IMR-90 (cell line): Measurements from ENCODE around the gene VPS72. TPM values are rescaled to one million over a fixed set of nuclear protein-coding genes. Genes with fewer than 3 reads are reported as not detected.

ENCODE experiments used
- ATAC-seq: fragments of 200-7000 bp; cut with Tn5 transposase; 2 replicates; pipeline ENCODE4 v1.9.1; 2020; ENCODE audit warnings: low read depth, mild to moderate bottlenecking, moderate library complexity
- BruUV-seq: library from RNA; stranded (reverse); fragments of 400-500 nt; replicated peaks from 2 replicates; lab custom pipeline; 2021; lab: Mats Ljungman, UMichigan
- CTCF ChIA-PET: fragments of 300-600 bp; formaldehyde crosslinking; extraction: SDS; loops from one replicate; lab custom pipeline; 2021; ENCODE audit warnings: antibody characterized with exemption; lab: Yijun Ruan, JAX
- POLR2A ChIA-PET: fragments of 300-600 bp; sonication (Branson Sonifier 250); formaldehyde crosslinking; loops from one replicate; lab custom pipeline; 2022; ENCODE audit warnings: antibody characterized with exemption; ENCODE audit not compliant: unreplicated experiment; lab: Charles Lee
- DNase-seq: peaks from one replicate; pipeline ENCODE4 v3.0.0; 2013
- H2AFZ ChIP-seq: replicated peaks from 2 replicates; pipeline ENCODE3; 2013; ENCODE audit warnings: low read length, mild to moderate bottlenecking; ENCODE audit not compliant: poor library complexity
- H2AK5ac ChIP-seq: 2 replicates; pipeline ENCODE4 v1.6.1; 2013; ENCODE audit warnings: low read depth, low read length, inconsistent platforms
- H2AK9ac ChIP-seq: replicated peaks from 2 replicates; pipeline ENCODE3; 2013; ENCODE audit warnings: mild to moderate bottlenecking, low read depth, low read length, moderate library complexity; ENCODE audit not compliant: poor library complexity
- H2BK120ac ChIP-seq: 2 replicates; pipeline ENCODE4 v1.6.1; 2013; ENCODE audit warnings: low read depth, low read length, inconsistent platforms
- H2BK15ac ChIP-seq: 3 replicates; pipeline ENCODE4 v1.6.1; 2013; ENCODE audit warnings: low read depth, low read length, inconsistent platforms
- H2BK20ac ChIP-seq: 2 replicates; pipeline ENCODE4 v1.6.1; 2013; ENCODE audit warnings: low read depth, mild to moderate bottlenecking, inconsistent platforms, low read length, moderate library complexity
- H2BK5ac ChIP-seq: 2 replicates; pipeline ENCODE4 v1.6.1; 2013; ENCODE audit warnings: mild to moderate bottlenecking, low read depth, low read length, inconsistent platforms; ENCODE audit not compliant: poor library complexity, severe bottlenecking
- H3K14ac ChIP-seq: replicated peaks from 2 replicates; pipeline ENCODE4 v1.6.1; 2013; ENCODE audit warnings: low read depth, low read length, inconsistent platforms
- H3K18ac ChIP-seq: 2 replicates; pipeline ENCODE4 v1.6.1; 2013; ENCODE audit warnings: low read depth, low read length, control low read depth
- H3K23ac ChIP-seq: 2 replicates; pipeline ENCODE4 v1.6.1; 2013; ENCODE audit warnings: low read depth, low read length, inconsistent platforms
- H3K27ac ChIP-seq: 2 replicates; pipeline ENCODE4 v1.5.1; 2013; ENCODE audit warnings: mild to moderate bottlenecking, control low read depth, low read length; ENCODE audit not compliant: insufficient read depth
- H3K27me3 ChIP-seq: 2 replicates; pipeline ENCODE4 v1.6.1; 2013; ENCODE audit warnings: low read length; ENCODE audit not compliant: control insufficient read depth, insufficient read depth
- H3K36me3 ChIP-seq: 2 replicates; pipeline ENCODE4 v1.6.1; 2013; ENCODE audit warnings: low read length, mixed read lengths; ENCODE audit not compliant: control insufficient read depth, insufficient read depth
- H3K4ac ChIP-seq: 2 replicates; pipeline ENCODE4 v1.6.1; 2013; ENCODE audit warnings: low read depth, low read length, inconsistent platforms
- H3K4me1 ChIP-seq: 2 replicates; pipeline ENCODE4 v1.6.1; 2013; ENCODE audit warnings: low read length, mixed read lengths; ENCODE audit not compliant: control insufficient read depth, insufficient read depth
- H3K4me2 ChIP-seq: 2 replicates; pipeline ENCODE4 v1.6.1; 2013; ENCODE audit warnings: low read depth, mild to moderate bottlenecking, control low read depth, low read length, moderate library complexity
- H3K4me3 ChIP-seq: 2 replicates; pipeline ENCODE4 v1.5.1; 2013; ENCODE audit warnings: low read depth, mild to moderate bottlenecking, control low read depth, low read length, moderate library complexity; ENCODE audit not compliant: insufficient read depth
- H3K56ac ChIP-seq: 2 replicates; pipeline ENCODE4 v1.6.1; 2013; ENCODE audit warnings: low read length, inconsistent platforms; ENCODE audit not compliant: insufficient read depth; ENCODE audit errors: extremely low read depth
- H3K79me1 ChIP-seq, 2 experiments: 2 replicates each; pipeline ENCODE4 v1.6.1; 2013; ENCODE audit warnings: low read length in 2 of 2, inconsistent platforms in 1 of 2, low read depth in 1 of 2
- H3K9ac ChIP-seq: 2 replicates; pipeline ENCODE4 v1.6.1; 2013; ENCODE audit warnings: low read depth, low read length, control low read depth
- H3K9me1 ChIP-seq: 2 replicates; pipeline ENCODE4 v1.6.1; 2013; ENCODE audit warnings: low read length, inconsistent platforms; ENCODE audit not compliant: insufficient read depth
- H3K9me3 ChIP-seq: 2 replicates; pipeline ENCODE4 v1.6.1; 2013; ENCODE audit warnings: low read length; ENCODE audit not compliant: control insufficient read depth, insufficient read depth
- H4K20me1 ChIP-seq: 2 replicates; pipeline ENCODE4 v1.6.1; 2013; ENCODE audit warnings: low read length, inconsistent platforms; ENCODE audit not compliant: insufficient read depth
- H4K5ac ChIP-seq: 2 replicates; pipeline ENCODE4 v1.6.1; 2013; ENCODE audit warnings: mild to moderate bottlenecking, low read depth, low read length, control low read depth
- H4K8ac ChIP-seq, 2 experiments: 2 replicates each; pipeline ENCODE4 v1.6.1; 2013; ENCODE audit warnings: low read depth in 2 of 2, low read length in 2 of 2, control low read depth in 1 of 2, inconsistent platforms in 1 of 2
- H4K91ac ChIP-seq: 2 replicates; pipeline ENCODE4 v1.6.1; 2013; ENCODE audit warnings: low read depth, low read length, inconsistent platforms; ENCODE audit not compliant: insufficient read depth
- BHLHE40 ChIP-seq: fragments of 150-350 bp; IDR thresholded peaks from 2 replicates; pipeline ENCODE4 v1.6.1; 2016; ENCODE audit warnings: mild to moderate bottlenecking, low read depth, low read length
- CEBPB ChIP-seq: IDR thresholded peaks from 2 replicates; pipeline ENCODE4 v1.6.1; 2012; ENCODE audit warnings: low read depth, low read length, improper control_type of control experiment
- CHD1 ChIP-seq: IDR thresholded peaks from 2 replicates; pipeline ENCODE4 v1.6.1; 2012; ENCODE audit warnings: low read depth, low read length, improper control_type of control experiment
- CTCF ChIP-seq: conservative IDR thresholded peaks from 2 replicates; pipeline ENCODE4 v1.5.1; 2012; ENCODE audit warnings: mild to moderate bottlenecking, low read depth, low read length, improper control_type of control experiment
- ELK1 ChIP-seq: fragments of 150-350 bp; IDR thresholded peaks from 2 replicates; pipeline ENCODE4 v1.6.1; 2016; ENCODE audit warnings: low read depth, mild to moderate bottlenecking, low read length, moderate library complexity, borderline replicate concordance
- FOS ChIP-seq: fragments of 150-350 bp; IDR thresholded peaks from 2 replicates; pipeline ENCODE4 v1.6.1; 2016; ENCODE audit warnings: low read depth, low read length
- MAFK ChIP-seq: IDR thresholded peaks from 2 replicates; pipeline ENCODE4 v1.6.1; 2012; ENCODE audit warnings: low read depth, low read length, improper control_type of control experiment
- MAZ ChIP-seq: IDR thresholded peaks from 2 replicates; pipeline ENCODE4 v1.6.1; 2012; ENCODE audit warnings: low read depth, mild to moderate bottlenecking, low read length, improper control_type of control experiment, moderate library complexity, borderline replicate concordance
- MXI1 ChIP-seq: IDR thresholded peaks from 2 replicates; pipeline ENCODE4 v1.6.1; 2012; ENCODE audit warnings: low read depth, mild to moderate bottlenecking, low read length, moderate library complexity, borderline replicate concordance
- NFE2L2 ChIP-seq: fragments of 150-350 bp; IDR thresholded peaks from 2 replicates; pipeline ENCODE4 v1.6.1; 2016; ENCODE audit warnings: low read depth, mild to moderate bottlenecking, low read length
- POLR2A ChIP-seq: IDR thresholded peaks from 2 replicates; pipeline ENCODE4 v1.6.1; 2012; ENCODE audit warnings: mild to moderate bottlenecking, low read depth, low read length
- RAD21 ChIP-seq: IDR thresholded peaks from 2 replicates; pipeline ENCODE4 v1.6.1; 2012; ENCODE audit warnings: low read length, improper control_type of control experiment
- RCOR1 ChIP-seq: IDR thresholded peaks from 2 replicates; pipeline ENCODE4 v1.6.1; 2012; ENCODE audit warnings: mild to moderate bottlenecking, low read length, improper control_type of control experiment; ENCODE audit not compliant: insufficient replicate concordance
- RFX5 ChIP-seq: IDR thresholded peaks from 2 replicates; pipeline ENCODE4 v1.8.0; 2012; ENCODE audit warnings: low read depth, mild to moderate bottlenecking, low read length, moderate library complexity
- SMC3 ChIP-seq: fragments of 150-350 bp; IDR thresholded peaks from 2 replicates; pipeline ENCODE4 v1.6.1; 2016; ENCODE audit warnings: low read depth, mild to moderate bottlenecking, antibody characterized with exemption, low read length, moderate library complexity
- USF2 ChIP-seq: fragments of 150-350 bp; IDR thresholded peaks from 2 replicates; pipeline ENCODE4 v1.6.1; 2017; ENCODE audit warnings: mild to moderate bottlenecking, antibody characterized with exemption, low read length, low read depth
- WGBS, 2 experiments: methylation state at CpG; one replicate each; pipeline versions ENCODE4 v1.1.5 to v1.1.7; 2013; ENCODE audit warnings: missing lambda C conversion rate in 2 of 2; ENCODE audit not compliant: insufficient read length in 1 of 2; ENCODE audit errors: extremely low coverage in 2 of 2; 5-methylcytosine and 5-hydroxymethylcytosine counted together
- dilution Hi-C: fragments of 300-500 bp; cut with HindIII; formaldehyde crosslinking; loops from one replicate; pipeline ENCODE4 v1.14.3; 2018; ENCODE audit warnings: low sequenced_read_pairs; ENCODE audit not compliant: unreplicated experiment
- in situ Hi-C: fragments of 300-500 bp; cut with MboI; formaldehyde crosslinking; loops from 3 replicates; pipeline ENCODE4 v1.14.3; 2019; ENCODE audit warnings: low sequenced_read_pairs, inconsistent platforms, mixed read lengths
- intact Hi-C: fragments of 100-400 bp; cut with micrococcal nuclease; formaldehyde crosslinking; loops from 2 replicates; pipeline ENCODE4 v1.10.0; 2022
- polyA plus RNA-seq, 3 experiments: library from polyadenylated mRNA; depleted of rRNA; stranded (reverse); fragments of >200 nt; gene quantifications; 2 replicates each; pipeline ENCODE4 v1.2.3, GENCODE V29; 2012; ENCODE audit warnings: low replicate concordance in 1 of 3
- total RNA-seq: library from RNA; depleted of rRNA; stranded (reverse); fragments of >200 nt; gene quantifications from 2 replicates; pipeline ENCODE4 v1.2.3, GENCODE V29; 2012

VPS72 gene
- total and polyA plus RNA-seq, 2 of the 4 experiments (the other 2 are of a cell fraction) = 51.3 to 62.3 TPM

- Histone ChIP-seq H2BK5ac (peak overlapping the region; percentile 78), H3K9me1 (peaks cover 6% of the 10 kb centered on the region), H4K91ac (no peak overlapping the region), H3K9ac (no peak overlapping the region), H3K36me3 (peaks cover 62% of the 10 kb centered on the region), H4K8ac (no peak overlapping the region), H3K56ac (no peak overlapping the region), H3K4me2 (no peak overlapping the region; the same call in 1 of the 2 replicates), H3K23ac (0 out of 2 replicates have a peak overlapping the region, but pooled peaks have one; percentile 29), H2BK120ac (no peak overlapping the region), H3K9me3 (no peaks in the 10 kb centered on the region), H3K27ac (no peak overlapping the region), H2AK9ac (no peak overlapping the region), H4K5ac (no peak overlapping the region), H3K14ac (0 out of 2 replicates have a peak overlapping the region, but pooled peaks have one; percentile 14), H2AFZ (no peak overlapping the region), H3K4ac (no peak overlapping the region), H2BK20ac (no peak overlapping the region), H2BK15ac (no peak overlapping the region), H3K79me1 (peaks cover 8 to 42% of the 10 kb centered on the region in 2 experiments; a peak in 3 of 4 replicates), H4K20me1 (peaks cover 19% of the 10 kb centered on the region; the same call in 1 of the 2 replicates), H3K4me3 (no peak overlapping the region), H3K27me3 (no peaks in the 10 kb centered on the region), H2AK5ac (no peak overlapping the region), H3K4me1 (peaks cover 6% of the 10 kb centered on the region), H3K18ac (no peak overlapping the region)
- ATAC-seq (peak; percentile 96), DNase-seq (peak; percentile 96)
- ChIA-PET POLR2A (interaction anchor here (0.5 kb wide), 1 partner anchor 262 kb away, joined by 3 read pairs; no protein-coding TSS in a partner anchor), CTCF (interaction anchor here (2.0 kb wide), 1 partner anchor 14 kb away, joined by 6 read pairs; no protein-coding TSS in a partner anchor)
- BruUV-seq = no TSS peak
- intact Hi-C loops = no loop called here
- WGBS, 2 experiments = no CpG with 5 or more reads among the region's 1 CpG
- no peak for TF ChIP-seq SMC3
- TF ChIP-seq NFE2L2 = peak; percentile 64
- peak; percentile 68 for TF ChIP-seq MAFK
- no peak for TF ChIP-seq POLR2A
- TF ChIP-seq CEBPB = no peak
- no peak for TF ChIP-seq BHLHE40
- TF ChIP-seq CHD1 = no peak
- TF ChIP-seq RFX5 = no peak
- no peak for TF ChIP-seq MAZ
- TF ChIP-seq FOS = peak; percentile 94
- no peak for TF ChIP-seq ELK1
- TF ChIP-seq RCOR1 = peak; percentile 20
- TF ChIP-seq CTCF = no peak
- TF ChIP-seq MXI1 = peak; percentile 60; the same call in 1 of the 2 replicates
- no peak for TF ChIP-seq RAD21
- no peak for TF ChIP-seq USF2
- dilution Hi-C loops = no loop called here
- in situ Hi-C loops = no loop called here
Observed at GRCh38 chr1:151238467-151238739, 48.4 kb upstream of the VPS72 start.
